MV-4-11 (cell line): ENCODE measurements around the gene SGPL1.
A peak's percentile ranks its signal among the peaks of the same experiment; 100 is the strongest.

Experiments
- DNase-seq: peaks from one replicate; lab custom pipeline; 2025; lab: John Stamatoyannopoulos, UW

The SGPL1 gene

GRCh38 chr10:70921285-70921684 is 105.5 kb downstream of the SGPL1 start:
- no peak for DNase-seq

- no peak for DNase-seq
These were observed 107.9 kb downstream of the SGPL1 start for GRCh38 chr10:70923696-70924095.

DNA sequence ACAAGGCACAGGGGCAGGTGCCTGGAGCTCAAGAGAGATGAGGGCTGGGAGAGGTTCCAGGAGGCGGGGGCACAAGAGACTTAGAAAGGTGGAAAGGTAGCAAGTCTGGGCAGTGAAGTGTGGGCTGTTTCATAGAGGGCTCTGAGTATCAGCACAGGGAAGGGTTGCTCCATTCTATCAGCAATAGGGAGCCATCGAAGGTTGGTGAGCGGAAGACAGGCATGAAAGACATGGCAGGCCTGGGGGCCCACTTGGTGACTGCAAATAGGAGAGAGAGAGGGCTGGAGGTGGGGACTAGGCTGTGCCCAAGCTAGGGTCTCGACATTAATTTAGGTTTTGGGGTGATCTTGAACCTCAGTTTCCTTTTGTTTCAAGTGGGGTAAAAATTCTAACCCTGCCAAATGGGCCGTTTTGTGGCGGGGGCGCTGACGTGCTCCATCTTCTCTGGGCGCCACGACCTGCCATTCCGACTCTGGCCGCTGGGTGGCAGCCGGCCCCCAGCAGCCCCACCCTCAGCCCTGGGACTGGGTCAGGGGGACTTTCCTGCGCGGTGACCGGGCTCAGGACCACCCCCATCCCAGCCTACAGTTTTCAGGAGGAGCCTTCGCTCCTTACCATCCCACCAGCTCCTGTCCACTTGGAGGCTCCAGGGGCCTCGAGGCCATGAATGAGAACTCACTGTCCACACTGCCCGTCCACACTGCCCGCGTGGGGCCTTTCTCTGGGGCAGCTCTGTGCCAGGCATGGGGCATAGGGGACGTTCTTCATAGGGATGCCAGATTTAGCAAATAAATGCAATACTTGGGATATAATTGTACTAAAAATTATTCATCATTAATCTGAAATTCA is 109.9 kb downstream of the SGPL1 start:
- no peak for DNase-seq

GRCh38 chr10:70926226-70927000 is 110.7 kb downstream of the SGPL1 start:
- no peak for DNase-seq

DNA sequence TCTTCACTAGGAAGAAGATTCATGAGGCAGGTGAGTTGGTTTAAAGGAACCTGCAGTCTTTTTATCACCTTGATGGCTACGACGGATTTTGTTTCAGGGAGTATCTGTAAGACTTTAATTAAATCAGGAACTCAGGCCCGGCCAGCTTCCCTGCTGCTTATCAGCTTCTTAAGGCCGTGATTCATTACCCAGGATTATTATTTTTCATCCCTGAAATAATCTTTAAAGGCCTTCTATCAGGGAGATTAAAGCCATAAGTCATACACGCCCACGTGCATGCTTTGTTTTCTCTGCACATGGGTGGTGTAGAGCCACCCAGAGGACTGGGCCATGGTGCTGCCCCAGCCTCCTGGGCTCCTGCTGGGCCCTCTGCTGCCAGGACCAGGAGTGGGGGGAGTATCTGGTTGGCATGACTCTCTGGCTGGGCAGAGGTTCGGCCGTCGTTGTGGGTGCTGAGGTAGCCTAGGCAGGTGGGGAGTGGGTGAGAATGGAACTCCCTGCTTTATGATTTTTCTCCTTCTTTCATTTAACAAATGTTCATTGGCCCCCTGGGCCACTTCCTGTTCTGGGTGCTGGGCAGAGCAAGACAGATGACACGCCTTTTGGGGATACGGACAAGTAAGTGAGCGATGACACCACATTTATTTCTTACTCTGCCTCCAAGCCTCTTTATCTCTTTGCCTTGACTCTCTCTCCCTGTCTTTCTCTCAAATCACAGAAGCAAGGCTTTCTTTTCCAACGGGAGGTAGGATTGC is 111.6 kb downstream of the SGPL1 start:
- DNase-seq, result peak; percentile 33

GRCh38 chr10:70928140-70928539 is 112.4 kb downstream of the SGPL1 start:
- no peak for DNase-seq

DNA sequence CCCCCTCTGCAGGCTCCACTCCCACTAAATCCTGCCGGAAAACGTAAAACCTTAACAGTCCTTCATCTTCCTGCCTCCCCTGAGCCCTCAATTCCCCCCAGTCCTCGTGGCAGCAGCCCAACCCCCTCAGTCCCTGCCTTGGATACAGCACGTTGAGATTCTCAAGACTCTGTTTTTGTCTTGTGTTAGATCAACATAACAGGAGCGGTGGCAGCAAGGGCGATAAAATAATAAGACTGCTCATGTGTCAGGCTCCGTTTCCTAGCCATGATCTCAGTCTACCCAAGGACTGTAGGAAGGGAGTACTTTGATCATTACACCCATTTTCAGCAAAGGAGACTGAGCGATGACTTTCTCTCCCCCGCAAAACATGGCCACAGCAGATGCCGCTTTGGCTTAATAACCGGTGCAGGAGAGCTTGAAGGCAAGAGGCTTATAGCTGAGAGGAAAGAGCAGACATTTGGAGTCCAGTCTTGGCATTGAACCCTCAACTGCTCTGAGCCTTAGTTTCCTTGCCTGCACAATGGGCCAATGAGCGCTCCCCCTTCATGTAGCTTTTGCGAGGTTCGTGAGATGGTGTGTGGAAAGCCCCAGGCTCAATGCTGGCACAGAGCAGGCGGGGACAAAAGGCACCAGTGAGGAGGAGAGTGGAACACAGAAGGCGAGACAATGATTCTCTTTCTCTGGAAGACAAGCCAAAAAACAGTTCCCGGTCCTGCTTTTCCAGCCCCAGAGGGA is 114.7 kb downstream of the SGPL1 start:
- DNase-seq, result no peak
